Right cardiac atrium (tissue), 5 donors: ENCODE data around the gene PDIA6. TPM values are rescaled to one million over a fixed set of nuclear protein-coding genes. Genes with fewer than 3 reads are reported as not detected.

Experiments
- ATAC-seq, 2 donors: fragments of 200-7000 bp; cut with Tn5 transposase; one replicate each; pipeline versions ENCODE4 v1.8.0 to v1.9.1; 2020; ENCODE audit warnings: moderate library complexity in 2 of 2, mild to moderate bottlenecking in 1 of 2
- DNase-seq, 3 donors: peaks; one replicate each; pipeline ENCODE4 v3.0.0-alpha.2; 2020
- H3K27ac ChIP-seq: one replicate; pipeline ENCODE4 v1.5.1; 2013; ENCODE audit warnings: mild to moderate bottlenecking, low read length, control low read depth, moderate library complexity
- H3K27me3 ChIP-seq: one replicate; pipeline ENCODE4 v1.6.1; 2013; ENCODE audit not compliant: control insufficient read depth, insufficient read depth
- H3K4me1 ChIP-seq: one replicate; pipeline ENCODE4 v1.6.1; 2013; ENCODE audit warnings: low read length; ENCODE audit not compliant: control insufficient read depth, insufficient read depth
- H3K4me3 ChIP-seq: one replicate; pipeline ENCODE4 v1.5.1; 2013; ENCODE audit warnings: low read length, control low read depth
- H3K9me3 ChIP-seq: one replicate; pipeline ENCODE4 v1.6.1; 2013; ENCODE audit warnings: low read length; ENCODE audit not compliant: control insufficient read depth
- WGBS: extraction: QIAGEN DNeasy Blood & Tissue Kit; methylation state at CpG from one replicate; pipeline ENCODE4 v1.1.7; 2013; 5-methylcytosine and 5-hydroxymethylcytosine counted together
- intact Hi-C, 4 donors: fragments of 100-400 bp; cut with DNase I; formaldehyde crosslinking; loops; one replicate each; pipeline versions ENCODE4 v1.11.0 to v1.14.0; 2022 to 2023
- polyA plus RNA-seq: library from polyadenylated mRNA; stranded (reverse); fragments of 200-250 nt; gene quantifications from one replicate; pipeline ENCODE4 v1.2.3, GENCODE V29; 2013
- total RNA-seq, 4 donors: library from RNA; stranded (reverse); fragmentation: NEBNext Ultra II Directional; extraction: Animal tissue kit (Norgen Biotek cat#: 25700); gene quantifications; one replicate each; pipeline ENCODE4 v1.2.1, GENCODE V29; 2021
- donor health status: healthy with polysubstance abuse.
- donor health status: DM: no; HTN: yes; CAD: no.
- donor health status: DM: no; HTN: no; CAD: no.
- donor health status: DM: no; HTN: yes; CAD: no; lungs with severe emphysema.
- donor health status: DM: yes; HTN: yes; CAD: no.

Gene PDIA6
- total and polyA plus RNA-seq, 5 donors, result 75.7 to 148 (median 122) TPM

DNA sequence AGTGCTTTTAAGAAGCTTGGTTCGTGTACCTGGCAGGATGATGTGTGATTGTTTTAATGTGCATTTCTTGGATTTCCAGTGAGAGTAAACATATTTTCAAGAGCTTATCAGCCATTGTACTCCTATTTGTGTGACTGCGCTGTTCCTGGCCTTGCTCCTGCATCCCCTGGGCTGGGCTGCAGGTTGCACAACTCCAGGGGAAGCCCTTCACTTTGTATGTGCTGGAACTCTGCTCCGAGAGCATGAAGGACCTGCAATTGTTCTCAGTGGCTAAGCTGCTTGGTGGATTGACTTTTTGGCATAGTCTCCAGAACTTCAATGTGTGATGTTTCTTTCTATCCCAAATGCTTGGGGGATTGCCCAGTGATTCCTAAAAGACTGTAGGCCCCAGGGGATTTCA lies 72.4 kb downstream of the PDIA6 start:
- DNase-seq (no peak), ATAC-seq (no peak)
- intact Hi-C loops, result no loop called here
- H3K4me3 ChIP-seq, result no peak overlapping the region
- H3K9me3 ChIP-seq, result no peaks in the 10 kb centered on the region
- no peaks in the 10 kb centered on the region for H3K4me1 ChIP-seq
- WGBS, result 82% methylated on average over 3 of the region's 3 CpGs
- no peak overlapping the region for H3K27ac ChIP-seq
- no peaks in the 10 kb centered on the region for H3K27me3 ChIP-seq

DNA sequence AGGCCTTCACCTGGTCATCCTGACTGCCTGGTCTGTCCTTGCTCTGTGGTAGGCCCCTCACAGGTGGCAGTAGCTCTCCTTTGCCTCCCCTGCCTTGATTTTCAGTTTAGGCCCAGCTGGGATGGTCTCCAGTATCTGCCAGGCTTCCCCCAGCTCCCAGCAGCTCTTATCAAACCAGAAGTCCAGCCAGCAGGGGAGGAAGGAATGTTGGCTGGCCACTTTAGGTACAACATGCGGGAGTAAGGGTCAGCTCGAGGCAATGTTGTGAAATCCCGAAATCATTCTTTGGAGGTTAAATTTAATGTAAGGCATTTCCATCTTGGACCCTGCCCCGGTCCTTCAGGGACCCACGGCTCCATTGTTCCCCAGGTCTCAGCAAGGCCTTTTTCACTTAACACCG lies 74.4 kb downstream of the PDIA6 start:
- Histone ChIP-seq H3K4me3 (no peak overlapping the region), H3K4me1 (no peaks in the 10 kb centered on the region), H3K27me3 (no peaks in the 10 kb centered on the region), H3K9me3 (no peaks in the 10 kb centered on the region), H3K27ac (no peak overlapping the region)
- no peak for ATAC-seq
- no peak for DNase-seq
- intact Hi-C loops, result no loop called here
- WGBS, result 75% methylated on average over 6 of the region's 6 CpGs

DNA sequence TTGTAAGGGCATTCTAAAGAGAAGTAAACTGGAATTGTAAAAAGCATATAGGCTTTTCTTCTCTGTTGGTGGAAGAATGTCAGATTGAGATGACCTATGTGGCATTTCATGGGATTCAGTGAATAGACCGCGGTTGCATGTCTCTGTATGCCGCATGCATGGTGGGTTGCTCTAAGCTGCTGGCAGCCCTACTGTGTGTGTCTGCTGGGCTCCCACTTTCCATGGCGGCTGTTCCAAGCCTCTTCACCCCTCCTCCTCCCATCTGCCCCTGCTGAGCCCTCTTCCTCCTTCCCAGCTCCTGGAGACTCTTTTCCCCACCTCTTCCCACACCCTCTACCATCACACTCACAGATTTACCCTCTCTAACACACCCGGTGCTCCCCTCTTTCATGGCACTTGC lies 78.6 kb downstream of the PDIA6 start:
- H3K27me3 ChIP-seq, result no peaks in the 10 kb centered on the region
- DNase-seq (no peak), ATAC-seq (no peak)
- H3K4me1 ChIP-seq, result no peaks in the 10 kb centered on the region
- no peak overlapping the region for H3K4me3 ChIP-seq
- no peaks in the 10 kb centered on the region for H3K9me3 ChIP-seq
- WGBS, result 85% methylated on average over 5 of the region's 5 CpGs
- no peak overlapping the region for H3K27ac ChIP-seq
- intact Hi-C loops, result no loop called here

DNA sequence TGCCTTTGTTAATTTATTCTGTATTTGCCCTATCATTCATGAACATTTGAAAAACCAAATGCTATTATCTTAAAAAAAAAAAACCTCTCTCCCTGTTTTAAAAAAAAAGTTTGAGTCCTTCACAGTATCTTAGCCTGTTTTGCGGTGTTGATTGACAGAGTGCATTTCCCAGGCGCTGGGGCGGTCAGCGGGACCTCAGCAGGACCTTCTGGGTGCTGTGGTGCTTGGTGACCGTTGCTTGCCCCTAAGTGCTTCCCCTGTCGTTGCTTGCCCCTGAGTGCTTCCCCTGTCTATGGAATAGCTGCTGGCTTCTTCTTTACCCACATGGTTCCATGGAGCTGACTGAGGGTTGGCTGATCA lies 79.0 kb downstream of the PDIA6 start:
- Histone ChIP-seq H3K9me3 (no peaks in the 10 kb centered on the region), H3K27ac (no peak overlapping the region), H3K4me3 (no peak overlapping the region), H3K4me1 (no peaks in the 10 kb centered on the region), H3K27me3 (no peaks in the 10 kb centered on the region)
- intact Hi-C loops, result no loop called here
- DNase-seq, result no peak
- no peak for ATAC-seq
- WGBS, result 38% methylated on average over 6 of the region's 6 CpGs

Other genes starting within 250 kb of the PDIA6 start
- gene NOL10, start 122.8 kb downstream of the PDIA6 start, total RNA-seq, result 10 to 100 TPM; 17.1 to 17.9 (median 17.7) TPM
- 9.6 TPM for gene NOL10, start 122.8 kb downstream of the PDIA6 start, polyA plus RNA-seq
- gene ATP6V1C2, start 91.2 kb downstream of the PDIA6 start, total RNA-seq, result under 1 TPM in 2 of 4 donors, not detected in 2; 0.09 to 0.36 TPM
- gene ATP6V1C2, start 91.2 kb downstream of the PDIA6 start, polyA plus RNA-seq, result 0.52 TPM
- under 1 TPM; 0.45 to 0.76 (median 0.58) TPM for gene KCNF1, start 99.1 kb upstream of the PDIA6 start, total RNA-seq
- gene KCNF1, start 99.1 kb upstream of the PDIA6 start, polyA plus RNA-seq, result 0.52 TPM